Smooth muscle cell of the umbilical artery (primary cell): ENCODE results near the gene CLCN5. TPM values are rescaled to one million over a fixed set of nuclear protein-coding genes. Genes with fewer than 3 reads are reported as not detected.

Experiments used
- total RNA-seq: library from RNA; depleted of rRNA; stranded (reverse); fragments of >200 nt; gene quantifications from 2 replicates; pipeline ENCODE4 v1.2.3, GENCODE V29; 2014

CLCN5 gene
- total RNA-seq, result 28.1 and 28.2 TPM in 2 replicates

DNA sequence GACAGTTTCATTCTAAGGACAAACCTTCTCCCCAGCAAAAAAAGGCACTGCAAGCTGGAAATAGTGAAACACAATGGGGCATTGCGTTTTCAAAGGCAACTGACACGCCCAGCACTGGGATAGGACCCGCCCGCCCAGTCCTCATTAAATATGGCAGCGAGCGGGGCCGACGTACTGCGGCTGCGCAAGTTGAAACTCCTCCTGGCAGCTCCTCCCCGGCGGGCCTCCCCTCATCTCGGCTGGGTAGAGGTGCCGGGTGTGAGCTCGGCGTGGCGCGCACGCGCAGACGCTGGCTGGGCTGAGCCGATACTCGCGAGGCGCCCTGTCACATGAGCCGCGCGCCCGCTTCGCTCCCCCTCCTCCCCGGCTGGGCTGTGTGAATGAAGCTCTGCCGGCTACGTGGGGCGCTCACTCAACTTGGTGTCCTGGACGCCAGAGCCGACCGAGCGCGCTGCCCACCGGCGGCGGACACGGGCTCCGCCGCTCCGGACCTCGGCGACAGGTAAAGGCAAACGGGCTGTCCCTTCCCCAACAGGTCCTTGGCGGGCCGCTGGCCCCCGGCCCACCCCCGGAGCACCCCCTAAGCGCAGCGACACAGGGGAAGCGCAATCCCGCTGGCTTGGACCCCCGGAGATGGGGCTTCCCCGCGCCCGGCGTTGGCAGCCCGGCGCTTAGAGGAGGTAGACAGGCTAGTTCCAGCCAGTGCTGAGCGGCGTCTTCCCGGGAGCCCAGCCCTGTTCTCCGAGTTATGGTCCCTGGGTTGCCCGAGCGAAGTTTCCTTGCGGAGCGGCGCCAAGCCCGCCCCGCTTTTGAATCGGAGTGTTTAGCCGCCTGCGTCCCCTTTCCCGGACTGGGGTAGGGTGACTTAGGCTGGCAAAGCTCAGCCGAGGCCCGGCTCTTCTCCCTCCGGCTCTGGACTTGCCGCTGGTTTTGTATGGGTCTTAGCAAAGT, at the start of gene CLCN5:
Gene CLCN5, plus strand, starts transcription at position 306 of the 951 bp plus-strand sequence. CDS start 2,703 bp downstream, outside the sequence.

DNA sequence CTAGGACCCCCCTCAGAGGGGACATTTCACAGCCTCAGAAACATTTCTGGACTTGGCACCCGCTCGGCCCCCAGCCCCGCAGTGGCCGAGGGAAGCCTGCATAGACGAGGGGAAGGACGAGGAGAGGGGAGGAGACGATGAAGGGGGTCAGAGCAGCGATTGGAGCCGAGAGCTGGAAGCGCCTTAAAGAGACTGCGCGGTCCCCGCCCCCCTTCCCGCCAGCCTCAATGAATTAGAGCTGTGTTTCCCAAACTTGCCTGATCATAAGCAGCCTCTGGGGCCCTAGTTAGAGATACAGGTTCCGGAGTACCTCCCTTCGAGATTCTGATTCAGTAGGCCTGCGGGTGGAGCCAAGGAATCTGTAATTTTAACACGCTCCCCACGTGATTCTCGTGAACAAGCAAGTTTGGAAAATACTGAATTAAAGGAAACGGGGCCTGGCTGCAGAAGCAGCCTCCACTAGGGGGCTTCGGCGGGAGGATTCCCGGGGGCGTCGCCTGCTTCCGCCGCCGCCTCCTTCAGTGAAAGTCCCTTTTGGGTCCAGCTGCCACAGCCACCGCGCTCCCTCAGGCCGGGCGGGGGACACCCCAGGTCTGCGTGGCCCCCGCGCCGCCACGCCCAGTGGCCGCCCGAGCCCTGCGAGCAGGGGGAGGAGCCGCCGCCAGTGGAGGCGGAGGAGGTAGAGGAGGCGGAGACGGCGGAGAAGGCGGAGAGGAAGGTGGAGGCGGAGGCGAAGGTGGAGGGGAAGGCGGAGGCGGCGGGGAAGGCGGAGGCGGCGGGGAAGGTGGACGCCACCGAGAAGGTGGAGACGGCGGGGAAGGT, 43.4 kb upstream of the CLCN5 start, which contains the start of gene USP27X:
Gene USP27X, plus strand, starts transcription at position 651 of the 822 bp plus-strand sequence. CDS start 824 bp downstream, outside the sequence.

Other genes with a start within 250 kb of the CLCN5 start
- not detected in 2 replicates for gene PAGE1, start 226.6 kb upstream of the CLCN5 start, total RNA-seq
- not detected in 2 replicates for gene PAGE4, start 93.3 kb upstream of the CLCN5 start, total RNA-seq
- gene USP27X, start 43.1 kb upstream of the CLCN5 start, total RNA-seq, result 3.6 TPM in 2 replicates